ENCODE results near the gene CEP95.

DNA sequence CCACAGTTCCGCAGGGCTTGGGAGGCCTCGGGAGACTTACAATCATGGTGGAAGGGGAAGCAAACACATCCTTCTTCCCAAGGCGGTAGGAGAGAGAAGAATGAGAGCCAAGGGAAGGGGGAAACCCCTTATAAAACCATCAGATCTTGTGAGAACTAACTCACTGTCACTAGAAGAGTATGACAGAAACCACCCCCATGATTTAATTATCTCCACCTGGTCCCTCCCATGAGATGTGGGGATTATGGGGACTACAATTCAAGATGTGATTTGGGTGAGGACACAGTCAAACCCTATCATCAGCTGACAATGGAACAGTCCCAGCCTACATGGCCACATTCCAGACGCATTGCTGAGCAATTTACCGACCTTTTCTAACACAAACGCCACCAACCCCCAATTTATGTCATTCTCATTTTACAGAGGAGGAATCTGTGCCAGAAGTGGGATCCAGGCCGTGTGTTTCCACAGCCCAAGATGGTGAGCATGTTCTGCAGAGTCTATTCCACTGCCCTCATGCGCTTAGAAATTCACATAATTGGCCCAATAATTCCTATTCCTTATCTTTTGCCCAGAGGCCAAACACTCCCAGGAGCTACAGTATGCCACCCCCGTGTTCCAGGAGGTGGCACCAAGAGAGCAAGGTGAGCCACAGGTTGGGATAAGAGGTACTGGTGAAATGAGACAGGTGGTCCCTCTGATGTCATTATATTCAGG, 40.6 kb upstream of the CEP95 start:
- TF ChIP-seq, protein P1, sequence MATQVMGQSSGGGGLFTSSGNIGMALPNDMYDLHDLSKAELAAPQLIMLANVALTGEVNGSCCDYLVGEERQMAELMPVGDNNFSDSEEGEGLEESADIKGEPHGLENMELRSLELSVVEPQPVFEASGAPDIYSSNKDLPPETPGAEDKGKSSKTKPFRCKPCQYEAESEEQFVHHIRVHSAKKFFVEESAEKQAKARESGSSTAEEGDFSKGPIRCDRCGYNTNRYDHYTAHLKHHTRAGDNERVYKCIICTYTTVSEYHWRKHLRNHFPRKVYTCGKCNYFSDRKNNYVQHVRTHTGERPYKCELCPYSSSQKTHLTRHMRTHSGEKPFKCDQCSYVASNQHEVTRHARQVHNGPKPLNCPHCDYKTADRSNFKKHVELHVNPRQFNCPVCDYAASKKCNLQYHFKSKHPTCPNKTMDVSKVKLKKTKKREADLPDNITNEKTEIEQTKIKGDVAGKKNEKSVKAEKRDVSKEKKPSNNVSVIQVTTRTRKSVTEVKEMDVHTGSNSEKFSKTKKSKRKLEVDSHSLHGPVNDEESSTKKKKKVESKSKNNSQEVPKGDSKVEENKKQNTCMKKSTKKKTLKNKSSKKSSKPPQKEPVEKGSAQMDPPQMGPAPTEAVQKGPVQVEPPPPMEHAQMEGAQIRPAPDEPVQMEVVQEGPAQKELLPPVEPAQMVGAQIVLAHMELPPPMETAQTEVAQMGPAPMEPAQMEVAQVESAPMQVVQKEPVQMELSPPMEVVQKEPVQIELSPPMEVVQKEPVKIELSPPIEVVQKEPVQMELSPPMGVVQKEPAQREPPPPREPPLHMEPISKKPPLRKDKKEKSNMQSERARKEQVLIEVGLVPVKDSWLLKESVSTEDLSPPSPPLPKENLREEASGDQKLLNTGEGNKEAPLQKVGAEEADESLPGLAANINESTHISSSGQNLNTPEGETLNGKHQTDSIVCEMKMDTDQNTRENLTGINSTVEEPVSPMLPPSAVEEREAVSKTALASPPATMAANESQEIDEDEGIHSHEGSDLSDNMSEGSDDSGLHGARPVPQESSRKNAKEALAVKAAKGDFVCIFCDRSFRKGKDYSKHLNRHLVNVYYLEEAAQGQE (IDR thresholded peaks at IDR 0.05; ENCODE audit: insufficient read depth in 1 of 2, low read depth in 2 of 2, low read length in 2 of 2): no peak
- TF ChIP-seq SIN3A (IDR thresholded peaks at IDR 0.05; ENCODE audit: borderline replicate concordance, insufficient read depth, low read length): no peak

Measured in PFSK-1 (cell line).